B cell (primary cell): ENCODE measurements around the gene HOXA4. TPM values are rescaled to one million over a fixed set of nuclear protein-coding genes. Genes with fewer than 3 reads are reported as not detected.

Experiments used
- ATAC-seq: fragments of 200-7000 bp; cut with Tn5 transposase; one replicate; pipeline ENCODE4 v1.10.0; 2021; ENCODE audit warnings: low read depth, mild to moderate bottlenecking, moderate number of reproducible peaks, moderate library complexity
- CTCF ChIA-PET: fragments of 350-600 bp; sonication (Branson Sonifier 250); formaldehyde crosslinking; loops from one replicate; lab custom pipeline; 2021; ENCODE audit warnings: antibody characterized with exemption, inconsistent platforms; lab: Charles Lee
- POLR2A ChIA-PET: fragments of 350-600 bp; sonication (Branson Sonifier 250); formaldehyde crosslinking; loops from one replicate; lab custom pipeline; 2021; ENCODE audit warnings: antibody characterized with exemption; lab: Charles Lee
- DNase-seq: peaks from one replicate; pipeline ENCODE4 v3.0.0; 2013
- H2AFZ ChIP-seq: 2 replicates; pipeline ENCODE4 v1.6.1; 2012; ENCODE audit warnings: mild to moderate bottlenecking, low read depth, low read length; ENCODE audit not compliant: insufficient read depth, poor library complexity, severe bottlenecking
- H3K27ac ChIP-seq, 2 donors: 1 replicate in 1 of 2; 2 replicates in 1 of 2; pipeline ENCODE4 v1.5.1; 2012 to 2013; ENCODE audit warnings: low read length in 2 of 2, mild to moderate bottlenecking in 2 of 2, moderate library complexity in 1 of 2
- H3K27me3 ChIP-seq, 4 experiments: fragments of 200-600 bp in 1 of 4; sonication (generic) in 1 of 4; replicated peaks in 1 of 4; 1 replicate in 2 of 4; 2 replicates in 2 of 4; pipeline versions ENCODE4 v1.6.1 to v1.7.0; 2013 to 2016; ENCODE audit warnings: low read length in 3 of 4, mild to moderate bottlenecking in 2 of 4, mixed read lengths in 1 of 4, moderate library complexity in 1 of 4; ENCODE audit not compliant: insufficient read depth in 4 of 4, control insufficient read depth in 3 of 4; ENCODE audit errors: control extremely low read depth in 1 of 4
- H3K36me3 ChIP-seq, 2 experiments: replicated peaks in 1 of 2; 1 replicate in 1 of 2; 2 replicates in 1 of 2; pipeline versions ENCODE4 v1.6.1 to v1.7.1; 2013; ENCODE audit warnings: low read length in 1 of 2; ENCODE audit not compliant: insufficient read depth in 2 of 2, control insufficient read depth in 1 of 2; ENCODE audit errors: control extremely low read depth in 1 of 2, extremely low read depth in 1 of 2
- H3K4me1 ChIP-seq, 2 donors: fragments of 200-600 bp in 1 of 2; sonication (generic) in 1 of 2; 1 replicate in 1 of 2; 2 replicates in 1 of 2; pipeline versions ENCODE4 v1.5.1 to v1.6.1; 2013 to 2017; ENCODE audit warnings: low read length in 2 of 2; ENCODE audit not compliant: control insufficient read depth in 2 of 2, insufficient read depth in 2 of 2
- H3K4me2 ChIP-seq: replicated peaks from 2 replicates; pipeline ENCODE3; 2012; ENCODE audit warnings: mild to moderate bottlenecking, low read depth, low read length; ENCODE audit not compliant: poor library complexity, severe bottlenecking
- H3K4me3 ChIP-seq, 5 experiments: fragments of 200-600 bp in 1 of 5; sonication (generic) in 1 of 5; 1 replicate in 3 of 5; 2 replicates in 2 of 5; pipeline versions ENCODE4 v1.5.1 to v1.7.0; 2011 to 2016; ENCODE audit warnings: low read length in 4 of 5, mild to moderate bottlenecking in 4 of 5, low read depth in 2 of 5, control low read depth in 1 of 5, moderate library complexity in 1 of 5; ENCODE audit not compliant: insufficient read depth in 1 of 5; ENCODE audit errors: control extremely low read depth in 1 of 5, extremely low read depth in 1 of 5
- H3K79me2 ChIP-seq: fragments of 200-600 bp; sonication (generic); one replicate; pipeline ENCODE4 v1.6.0; 2016; ENCODE audit warnings: low read length; ENCODE audit not compliant: control insufficient read depth, insufficient read depth
- H3K9ac ChIP-seq: fragments of 200-600 bp; sonication (generic); 2 replicates; pipeline ENCODE4 v1.6.1; 2017; ENCODE audit warnings: mild to moderate bottlenecking, low read length, moderate library complexity
- H3K9me3 ChIP-seq, 3 donors: one replicate each; pipeline versions ENCODE4 v1.6.1 to v1.7.1; 2013; ENCODE audit warnings: low read length in 2 of 3; ENCODE audit not compliant: control insufficient read depth in 2 of 3, insufficient read depth in 1 of 3; ENCODE audit errors: control extremely low read depth in 1 of 3
- H4K20me1 ChIP-seq: 2 replicates; pipeline ENCODE4 v1.6.0; 2012; ENCODE audit warnings: mild to moderate bottlenecking, low read length; ENCODE audit not compliant: insufficient read depth, control insufficient read depth, poor library complexity, severe bottlenecking
- H3K27ac Mint-ChIP-seq: one replicate; pipeline ENCODE4 v1.8.0; 2021; ENCODE audit warnings: mixed read lengths
- H3K27me3 Mint-ChIP-seq: one replicate; pipeline ENCODE4 v1.8.0; 2021; ENCODE audit warnings: mixed read lengths
- H3K4me1 Mint-ChIP-seq: one replicate; pipeline ENCODE4 v1.8.0; 2021; ENCODE audit warnings: mixed read lengths
- H3K4me3 Mint-ChIP-seq: one replicate; pipeline ENCODE4 v1.8.0; 2021; ENCODE audit warnings: mixed read lengths
- H3K9me3 Mint-ChIP-seq: one replicate; pipeline ENCODE4 v1.8.0; 2022; ENCODE audit warnings: mixed read lengths; ENCODE audit not compliant: insufficient read depth
- CTCF ChIP-seq: fragments of 200-600 bp; IDR thresholded peaks from one replicate; pipeline ENCODE4 v1.8.0; 2022; ENCODE audit warnings: antibody characterized with exemption, mild to moderate bottlenecking
- EZH2 ChIP-seq: IDR thresholded peaks from 2 replicates; pipeline ENCODE4 v1.6.1; 2012; ENCODE audit warnings: borderline replicate concordance, low read depth, mild to moderate bottlenecking, moderate library complexity, low read length; ENCODE audit not compliant: insufficient read depth, poor library complexity, severe bottlenecking
- WGBS: methylation state at CpG from one replicate; pipeline ENCODE4 v1.1.5; 2013; ENCODE audit warnings: missing lambda C conversion rate; ENCODE audit not compliant: insufficient coverage; 5-methylcytosine and 5-hydroxymethylcytosine counted together
- intact Hi-C: fragments of 100-400 bp; cut with micrococcal nuclease; formaldehyde crosslinking; loops from one replicate; pipeline ENCODE4 v1.10.0; 2022
- polyA plus RNA-seq: library from polyadenylated mRNA; depleted of rRNA; stranded (reverse); fragments of >200 nt; gene quantifications from 2 replicates; pipeline ENCODE4 v1.2.3, GENCODE V29; 2012
- total RNA-seq, 2 donors: library from RNA; stranded (reverse); fragments of 120-200 nt in 1 of 2; gene quantifications; 1 replicate in 1 of 2; 2 replicates in 1 of 2; pipeline versions ENCODE4 v1.2.3 to v1.2.4, GENCODE V29; 2013 to 2022

HOXA4 gene
- total and polyA plus RNA-seq, 2 donors (not counting 1 experiment from before 2014, with no cell fraction given) = 0.30 TPM; not detected in 1

- POLR2A ChIA-PET = interaction anchor here (0.5 kb wide), 1 partner anchor 1321 kb away, joined by 4 read pairs; no protein-coding TSS in a partner anchor
- Histone ChIP-seq H4K20me1 (no peaks in the 10 kb centered on the region), H3K4me1 (peaks cover 26 to 39% of the 10 kb centered on the region in 2 donors), H3K4me3 (peak overlapping the region in 1 of 5 experiments; percentile 34), H3K9ac (peak overlapping the region; percentile 25), H3K4me2 (peak overlapping the region; percentile 56), H3K79me2 (no peaks in the 10 kb centered on the region), H3K27ac (no peak overlapping the region), H3K36me3 (no peaks in the 10 kb centered on the region), H3K27me3 (peaks cover 0 to 94% (median 75%) of the 10 kb centered on the region in 4 experiments), H2AFZ (peak overlapping the region; percentile 25), H3K9me3 (peaks cover 0 to 53% (median 0%) of the 10 kb centered on the region in 3 donors)
- ATAC-seq (peak; percentile 58), DNase-seq (peak; percentile 74)
- Mint-ChIP-seq H3K27ac (peak overlapping the region; percentile 87), H3K4me3 (peak overlapping the region; percentile 58), H3K27me3 (peaks cover 64% of the 10 kb centered on the region), H3K9me3 (no peaks in the 10 kb centered on the region), H3K4me1 (peaks cover 17% of the 10 kb centered on the region)
- TF ChIP-seq EZH2 = no peak
- TF ChIP-seq CTCF = peak; percentile 77
- CTCF ChIA-PET = interaction anchor here (0.6 to 2.7 kb wide), 10 partner anchors 9 to 1287 kb away, joined by 3 to 15 read pairs (median 3); no protein-coding TSS in a partner anchor
- WGBS = 13% methylated on average over 41 of the region's 56 CpGs
- intact Hi-C loops = no loop called here
Measured at GRCh38 chr7:27179503-27180430, 49.2 kb upstream of the HOXA4 start.
